Spleen (tissue), 7 donors: Measurements from ENCODE around the gene SOWAHA.
"Not testable (repeated sequence)": the region's sequence is repeated elsewhere in the genome, so short reads cannot be mapped to it uniquely, and the experiment has no call there.

ENCODE experiments used
- CTCF ChIP-seq, 11 experiments: fragments of 200-600 bp in 7 of 11; fragments of 450-650 bp in 4 of 11; sonication (generic) in 4 of 11; IDR thresholded peaks in 8 of 11; conservative IDR thresholded peaks in 3 of 11; 1 replicate in 7 of 11; 2 replicates in 4 of 11; pipeline versions ENCODE4 v1.4.0 to v1.8.0; 2016 to 2021; ENCODE audit warnings: antibody characterized with exemption in 11 of 11, inconsistent platforms in 4 of 11, mild to moderate bottlenecking in 1 of 11
- POLR2A ChIP-seq, 3 donors: fragments of 450-650 bp; IDR thresholded peaks; one replicate each; pipeline ENCODE4 v1.5.1; 2017; ENCODE audit warnings: antibody characterized with exemption in 3 of 3, mild to moderate bottlenecking in 1 of 3
- POLR2AphosphoS5 ChIP-seq, 3 donors: sonication (generic); formaldehyde crosslinking; IDR thresholded peaks; one replicate each; pipeline ENCODE4 v1.5.1; 2017; ENCODE audit warnings: antibody characterized with exemption in 3 of 3
- donor health status: DM: no; HTN: no; CAD: no; lungs with moderate emphysema.
- donor health status: DM: no; HTN: no; CAD: no.
- donor health status: DM: no; HTN: no; CAD: no.

GRCh38 chr5:132802685-132803066 lies 10.4 kb upstream of the SOWAHA start:
- not testable (repeated sequence) for TF ChIP-seq POLR2A (IDR thresholded peaks at IDR 0.05); CTCF (IDR thresholded peaks at IDR 0.05 in 8 of 11, conservative IDR thresholded peaks at IDR 0.05 in 3 of 11); POLR2AphosphoS5 (IDR thresholded peaks at IDR 0.05)
